ENCODE results near the gene KRTAP12-1.
"Not testable (repeated sequence)": the region's sequence is repeated elsewhere in the genome, so short reads cannot be mapped to it uniquely, and the experiment has no call there.

The KRTAP12-1 gene

DNA sequence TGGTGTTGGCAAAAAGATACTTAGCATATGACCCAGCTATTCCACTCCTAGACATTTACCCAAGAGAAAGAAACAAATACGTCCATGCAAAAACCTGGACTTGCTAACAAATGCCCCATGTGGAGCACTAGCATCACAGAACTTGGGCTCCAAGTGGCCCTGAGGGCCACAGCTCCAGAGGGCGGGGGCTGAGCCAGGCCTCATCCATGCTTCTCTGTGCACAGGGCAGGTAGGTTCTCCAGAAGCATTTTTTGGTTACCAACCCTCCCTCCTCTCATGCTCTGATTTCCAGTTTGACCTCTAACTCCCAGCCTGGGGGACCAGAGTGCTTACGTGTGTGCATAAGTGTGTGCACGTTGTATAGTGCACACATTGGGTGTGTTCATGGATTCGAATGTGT, 17.3 kb downstream of the KRTAP12-1 start:
- no peak for DNase-seq

DNA sequence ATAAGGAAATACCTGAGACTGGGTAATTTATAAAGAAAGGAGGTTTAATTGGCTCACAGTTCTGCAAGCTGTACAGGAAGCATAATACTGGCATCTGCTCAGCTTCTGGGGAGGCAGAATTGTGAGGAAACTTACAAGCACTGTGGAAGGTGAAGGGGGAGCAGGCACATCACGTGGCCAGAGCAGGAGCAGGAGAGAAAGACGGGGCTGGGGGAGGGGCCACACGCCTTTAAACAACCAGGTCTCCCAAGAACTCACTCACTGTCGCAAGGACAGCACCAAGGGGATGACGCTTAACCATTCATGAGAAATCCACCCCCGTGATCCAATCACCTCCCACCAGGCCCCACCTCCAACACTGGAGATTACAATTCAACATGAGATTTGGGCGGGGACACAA, 20.4 kb downstream of the KRTAP12-1 start:
- not testable (repeated sequence) for DNase-seq

DNA sequence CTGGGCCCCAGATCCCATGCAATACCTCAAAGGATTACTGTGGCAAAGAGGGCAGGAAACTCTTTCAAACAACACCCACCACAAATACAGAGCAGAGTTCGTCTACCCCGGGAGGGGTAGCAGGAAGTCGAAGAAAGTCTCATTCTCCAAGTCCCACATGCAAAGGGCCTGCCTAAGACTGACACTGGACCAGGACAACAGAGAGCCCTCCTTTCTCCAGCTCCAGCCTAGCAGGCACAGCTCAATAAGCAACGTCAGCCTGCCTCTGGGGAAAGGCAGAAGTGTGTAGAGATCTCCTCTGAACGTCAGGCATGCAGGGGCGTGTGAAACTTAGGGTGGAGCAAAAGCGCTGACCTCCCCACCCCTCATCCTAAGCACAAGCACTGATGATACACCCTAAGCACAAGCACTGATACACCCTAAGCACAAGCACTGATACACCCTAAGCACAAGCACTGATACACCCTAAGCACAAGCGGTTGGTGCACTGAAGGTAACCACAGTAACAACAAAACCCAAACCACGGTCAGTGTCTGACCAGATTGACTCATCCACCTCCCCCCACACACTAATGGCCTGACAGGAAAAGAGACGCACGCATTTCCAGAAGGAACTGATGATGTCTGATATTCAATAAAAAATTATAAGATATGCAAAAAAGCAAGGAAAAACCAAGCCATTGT, 22.9 kb downstream of the KRTAP12-1 start:
- DNase-seq, result peak; percentile 49

DNA sequence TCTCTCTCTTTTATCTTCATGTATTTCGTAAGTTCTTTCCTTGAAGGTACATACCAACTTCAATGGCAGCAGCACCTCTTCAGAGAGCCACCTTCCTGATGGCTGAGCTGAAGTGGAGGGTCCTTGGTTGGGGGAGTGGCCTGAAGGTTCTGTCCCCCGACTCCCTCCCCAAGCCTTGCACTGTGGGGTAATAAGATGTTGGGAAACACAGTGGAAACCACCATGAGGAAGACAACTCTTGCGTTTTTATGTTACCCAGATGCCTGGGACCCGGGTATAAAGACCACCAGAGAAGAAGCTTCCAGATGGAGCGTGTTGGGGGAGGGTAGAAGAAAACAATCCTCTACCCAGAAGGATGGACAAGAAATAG, 23.4 kb downstream of the KRTAP12-1 start:
- DNase-seq, result no peak

DNA sequence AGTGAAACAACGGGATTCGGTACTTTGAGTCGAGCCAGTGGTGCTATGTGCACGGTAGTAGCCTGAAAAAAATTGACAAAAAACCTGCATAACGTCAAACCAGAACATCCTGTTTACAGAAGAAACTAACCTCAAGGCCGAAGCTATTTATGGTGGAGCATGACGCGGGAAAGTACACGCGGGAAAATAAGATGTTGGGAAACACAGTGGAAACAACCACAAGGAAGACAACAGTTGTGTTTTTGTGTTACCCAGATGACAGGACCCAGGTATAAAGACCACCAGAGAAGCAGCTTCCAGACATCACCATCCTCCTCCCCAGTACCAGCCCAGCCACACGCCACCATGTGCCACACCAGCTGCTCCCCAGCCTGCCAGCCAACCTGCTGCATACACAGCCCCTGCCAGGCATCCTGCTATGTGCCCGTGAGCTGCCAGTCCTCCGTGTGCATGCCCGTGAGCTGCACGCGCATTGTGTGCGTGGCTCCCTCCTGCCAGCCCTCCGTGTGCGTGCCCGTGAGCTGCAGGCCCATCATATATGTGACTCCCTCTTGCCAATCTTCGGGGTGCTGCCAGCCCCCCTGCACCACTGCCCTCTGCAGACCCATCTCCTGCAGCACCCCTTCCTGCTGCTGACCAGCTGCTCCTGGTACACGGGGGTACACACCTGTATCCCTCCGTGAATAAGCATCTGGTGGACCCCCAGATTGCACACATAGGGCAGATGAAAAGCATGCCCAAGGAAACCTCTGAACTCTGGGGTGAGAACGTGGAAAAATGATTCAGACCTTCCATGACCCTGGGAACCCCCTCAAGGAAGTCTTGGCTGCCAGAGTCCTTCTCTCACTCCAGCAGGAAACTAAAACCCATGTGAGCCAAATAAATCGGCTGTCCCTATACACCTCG, 24.1 kb downstream of the KRTAP12-1 start, which contains the start of gene KRTAP12-3:
Gene KRTAP12-3 (plus strand): TSS at position 298 of the 906 bp plus-strand sequence. CDS start 48 bp downstream, at position 346.
- peak; percentile 85 for DNase-seq

DNA sequence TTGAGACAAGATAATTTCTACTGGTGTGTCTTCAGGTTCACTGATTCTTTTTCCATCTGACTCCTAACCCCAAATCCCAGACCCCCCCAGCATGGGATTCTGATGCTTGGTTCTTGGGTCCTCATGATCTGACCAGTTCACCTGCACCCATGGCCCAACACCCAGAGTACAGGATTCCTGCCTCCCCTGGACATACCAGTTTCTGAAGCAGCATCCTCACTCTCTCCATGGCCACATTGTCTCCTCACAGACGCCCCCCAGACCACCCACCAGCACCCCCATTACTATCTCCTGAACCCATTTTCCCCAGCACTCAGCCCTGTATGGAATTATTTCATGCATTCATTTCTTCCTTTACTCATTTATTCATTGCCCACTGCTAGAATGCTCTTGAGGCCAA, 25.1 kb downstream of the KRTAP12-1 start:
- no peak for DNase-seq

DNA sequence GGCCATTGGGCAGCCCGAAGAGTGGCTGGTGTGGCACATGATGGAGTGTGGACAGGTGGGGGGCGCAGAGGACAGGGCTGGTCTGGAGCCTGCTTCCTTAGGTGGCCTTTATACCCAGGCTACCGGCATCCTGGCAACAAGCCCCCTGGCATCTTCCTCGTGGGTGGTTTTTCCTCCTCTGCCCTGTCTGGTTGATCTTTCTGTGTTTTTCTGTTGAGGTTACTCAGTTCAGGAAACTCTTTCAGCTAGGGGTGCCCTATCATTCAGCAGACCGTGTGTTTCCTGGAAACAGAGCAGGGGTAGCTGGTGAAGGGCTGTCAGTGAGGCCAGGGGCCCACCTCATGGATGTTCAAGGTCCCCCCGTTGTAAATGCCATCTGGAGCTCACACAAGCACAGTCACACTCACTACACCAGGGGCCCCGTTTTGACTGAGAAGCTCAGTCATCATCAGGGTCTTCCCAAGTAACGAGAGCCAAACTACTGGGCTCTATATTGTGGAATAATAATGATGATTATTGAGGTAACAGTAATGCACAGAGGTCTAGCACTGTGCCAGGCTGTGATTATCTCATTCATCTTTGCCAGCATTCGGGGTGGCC, 27.3 kb downstream of the KRTAP12-1 start, which contains the start of gene KRTAP12-4:
Gene KRTAP12-4 (minus strand): TSS at position 84 of the 600 bp plus-strand sequence. CDS start 45 bp downstream, at position 39.
- peak; percentile 14 for DNase-seq

DNA sequence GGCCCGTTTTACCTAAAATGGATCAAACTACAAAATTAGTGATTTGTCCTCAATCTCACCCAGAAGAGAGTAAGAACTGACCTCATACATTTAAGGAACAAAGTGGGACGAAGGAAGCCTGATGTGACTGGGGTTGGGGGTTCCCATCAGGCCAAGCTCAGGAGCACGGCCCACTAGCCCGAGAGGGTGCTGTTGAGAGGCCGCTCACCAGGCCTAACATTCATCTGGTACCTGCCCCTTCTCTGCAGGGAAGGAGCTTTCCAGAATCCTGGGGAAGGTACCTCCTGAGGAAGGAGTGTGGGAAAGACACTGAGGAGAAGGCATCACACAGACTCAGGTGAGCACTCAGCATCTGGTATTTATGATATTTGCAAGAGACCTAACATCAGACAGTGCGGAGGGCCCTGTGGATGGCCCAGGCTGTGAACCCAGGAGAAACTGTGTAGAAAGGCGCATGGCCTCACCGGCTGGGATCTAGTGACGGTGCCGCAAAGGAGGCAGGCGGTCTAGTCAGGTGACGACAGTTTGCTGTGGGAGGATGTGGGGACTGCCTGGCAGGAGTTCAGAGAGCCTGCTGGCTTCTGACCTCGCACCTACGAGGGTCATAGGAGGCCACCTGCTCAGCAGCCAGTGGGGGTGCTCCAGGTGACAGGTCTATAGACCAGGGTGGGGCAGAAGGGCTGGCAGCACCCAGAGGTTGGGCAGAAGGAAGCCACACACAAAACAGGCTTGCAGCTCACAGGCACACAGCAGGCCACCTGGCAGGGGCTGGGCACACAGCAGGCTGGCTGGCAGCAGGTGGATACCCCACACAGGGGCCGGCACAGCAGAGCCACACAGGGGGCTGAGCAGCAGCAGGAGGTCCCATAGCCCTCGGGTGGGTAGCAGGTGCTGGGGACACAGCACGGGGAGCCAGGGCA, 28.0 kb downstream of the KRTAP12-1 start:
- DNase-seq, result peak; percentile 81

DNA sequence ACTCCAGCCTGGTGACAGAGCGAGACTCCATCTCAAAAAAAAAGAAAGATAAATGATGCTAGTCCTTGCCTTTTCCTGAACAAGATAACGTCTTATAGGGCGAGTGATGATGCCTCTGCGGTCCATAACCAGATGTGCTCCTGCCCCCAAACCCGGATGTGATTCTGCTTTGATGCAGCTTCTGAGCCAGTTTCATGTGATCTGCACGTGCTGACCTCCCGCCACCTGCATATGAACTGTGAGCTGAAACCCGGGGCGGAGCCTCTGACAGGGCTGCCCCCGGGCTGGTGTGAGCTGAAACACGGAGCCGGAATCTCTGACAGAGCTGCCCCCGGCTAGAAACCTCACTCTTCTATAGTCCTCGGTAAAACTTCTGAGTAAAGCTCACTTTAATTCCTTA, 28.8 kb downstream of the KRTAP12-1 start:
- DNase-seq, result no peak

DNA sequence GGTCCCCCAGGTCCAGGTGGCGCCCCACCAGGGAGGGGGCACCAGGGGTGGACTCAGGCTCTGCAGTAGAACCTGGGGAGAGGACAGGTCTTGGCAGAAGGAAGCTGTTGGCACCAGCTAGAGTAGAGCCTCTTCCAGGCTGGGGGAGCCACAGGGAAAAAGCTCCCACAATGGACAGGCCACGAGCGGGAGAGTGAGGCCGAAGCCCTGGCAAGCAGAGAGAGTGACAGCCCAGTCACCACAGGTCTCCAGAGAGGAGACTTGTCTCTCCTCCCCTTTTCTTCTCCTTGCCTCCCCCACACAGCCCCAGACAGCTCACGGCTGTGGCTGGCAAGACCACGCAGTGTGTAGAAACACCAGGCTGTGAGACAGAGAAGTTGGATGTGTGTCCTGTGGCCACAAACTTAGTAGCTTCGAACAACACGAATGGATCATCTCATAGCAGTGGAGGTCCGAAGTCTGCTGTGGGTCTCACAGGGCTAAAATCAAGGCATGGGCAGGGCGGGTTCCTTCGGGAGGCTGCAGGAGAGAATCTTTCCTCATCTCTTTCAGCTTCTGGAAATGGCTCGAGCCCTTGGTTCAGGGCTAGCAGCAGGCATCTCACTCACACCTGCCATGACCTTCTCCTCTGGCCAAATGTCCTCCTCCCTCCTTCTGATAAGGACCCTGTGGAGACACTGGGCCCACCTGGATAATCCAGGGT, 30.8 kb downstream of the KRTAP12-1 start:
- DNase-seq, result no peak

DNA sequence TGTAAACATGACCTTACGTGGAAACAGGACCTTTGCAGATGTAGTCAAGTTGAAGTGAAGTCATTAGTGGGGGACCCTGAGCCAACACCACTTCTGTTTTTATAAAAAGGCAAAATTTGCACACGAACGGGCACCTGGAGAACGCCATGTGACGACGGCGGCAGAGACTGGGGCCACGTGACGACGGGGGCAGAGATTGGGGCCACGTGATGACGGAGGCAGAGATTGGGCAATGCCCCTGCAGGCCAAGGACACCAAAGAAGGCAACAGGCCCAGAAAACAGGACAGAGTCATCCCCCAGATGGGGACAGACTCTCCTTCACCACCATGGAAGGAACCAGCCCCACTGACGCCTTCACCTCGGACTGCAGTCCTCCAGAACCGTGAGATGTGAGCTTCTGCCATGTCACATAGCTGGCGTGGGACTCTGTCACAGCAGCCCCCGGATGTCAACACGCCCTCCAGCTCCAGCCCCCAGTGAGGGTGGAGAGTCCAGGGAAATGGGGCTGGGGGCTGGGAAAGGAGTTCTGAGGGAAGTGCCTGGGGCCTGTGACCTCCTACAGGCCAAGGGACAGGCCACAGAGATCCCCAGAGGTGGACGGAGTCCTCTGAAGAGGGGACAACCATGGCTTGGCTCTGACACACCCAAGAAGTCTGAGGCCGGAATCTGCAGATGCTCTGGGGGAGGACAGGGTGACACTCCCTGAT, 31.5 kb downstream of the KRTAP12-1 start:
- DNase-seq, result no peak

DNA sequence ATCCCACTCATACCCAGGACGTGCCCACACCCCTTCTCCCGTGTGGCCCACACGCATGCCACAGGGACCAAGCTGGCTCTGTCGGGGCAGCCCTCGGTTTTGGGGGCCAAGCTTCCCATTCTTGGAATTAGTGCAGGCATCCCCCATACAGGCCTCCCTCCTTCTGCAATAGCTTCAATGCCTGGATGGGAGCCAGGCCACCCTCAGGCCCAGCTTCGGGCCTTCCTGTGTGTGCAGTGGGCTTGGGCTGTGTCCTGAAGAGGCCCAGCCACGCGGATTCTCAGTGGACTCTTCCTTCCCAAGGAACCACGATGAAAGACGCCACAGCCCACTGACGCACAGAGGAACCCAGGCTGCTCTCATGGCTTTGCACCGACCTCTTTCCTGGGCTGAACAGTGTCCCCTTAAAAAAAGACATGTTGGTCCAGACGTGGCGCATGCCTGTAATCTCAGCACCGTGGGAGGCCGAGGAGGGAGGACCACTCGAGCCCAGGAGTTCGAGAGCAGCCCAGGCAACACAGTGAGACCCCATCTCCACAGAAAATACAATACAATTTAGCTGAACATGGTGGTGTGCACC, 32.4 kb downstream of the KRTAP12-1 start:
- DNase-seq, result no peak

DNA sequence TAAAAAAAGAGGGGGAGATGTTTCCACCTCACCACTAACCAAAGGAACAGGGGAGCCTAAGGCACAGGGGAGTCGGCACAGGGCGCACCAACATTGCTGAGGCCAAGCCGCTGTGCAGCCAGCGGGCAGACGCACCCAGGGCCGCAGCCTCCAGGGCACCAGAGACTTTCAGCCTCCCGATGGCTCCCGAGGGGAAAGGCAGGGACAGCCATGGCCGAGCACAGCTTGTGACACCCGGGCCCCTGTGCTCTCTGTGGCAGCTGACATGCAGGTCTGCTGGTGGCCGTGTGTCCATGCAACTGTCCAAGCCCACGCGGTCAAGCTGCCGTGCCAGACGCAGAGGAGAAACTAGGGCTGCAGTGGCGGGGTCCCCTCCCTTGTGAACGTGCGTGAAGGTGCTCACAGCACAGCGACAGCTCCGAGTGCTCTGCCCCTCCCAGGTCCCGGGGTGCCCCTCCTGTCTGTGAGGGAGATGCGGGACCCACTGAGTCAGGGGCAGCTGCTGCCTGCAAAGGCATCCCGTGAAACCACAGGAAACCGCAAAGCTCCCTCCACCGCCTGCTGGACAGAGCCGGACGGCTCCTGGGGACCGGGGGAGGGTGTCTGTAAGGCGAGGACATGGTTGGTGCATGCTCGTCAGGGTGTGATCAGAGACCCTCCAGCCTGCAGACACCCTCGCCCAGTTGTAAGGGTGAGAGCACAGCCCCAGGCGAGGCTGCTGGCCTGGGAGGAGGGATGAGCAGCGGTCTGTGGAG, 33.2 kb downstream of the KRTAP12-1 start:
- no peak for DNase-seq

DNA sequence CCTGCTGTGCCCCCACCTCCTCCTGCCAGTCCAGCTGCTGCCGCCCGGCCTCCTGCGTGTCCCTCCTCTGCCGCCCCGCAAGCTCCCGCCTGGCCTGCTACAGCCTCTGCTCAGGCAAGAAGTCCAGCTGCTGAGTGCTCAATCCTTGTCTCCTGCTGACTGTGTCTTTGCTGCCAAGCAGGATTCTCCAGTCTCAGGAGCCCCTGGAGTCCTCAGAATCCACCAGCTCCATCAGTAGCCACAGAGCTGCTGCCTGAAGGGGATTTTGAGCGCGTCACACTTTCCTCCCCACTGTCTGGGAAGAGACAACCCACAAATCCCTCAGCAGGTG, 34.8 kb downstream of the KRTAP12-1 start:
- no peak for DNase-seq

DNA sequence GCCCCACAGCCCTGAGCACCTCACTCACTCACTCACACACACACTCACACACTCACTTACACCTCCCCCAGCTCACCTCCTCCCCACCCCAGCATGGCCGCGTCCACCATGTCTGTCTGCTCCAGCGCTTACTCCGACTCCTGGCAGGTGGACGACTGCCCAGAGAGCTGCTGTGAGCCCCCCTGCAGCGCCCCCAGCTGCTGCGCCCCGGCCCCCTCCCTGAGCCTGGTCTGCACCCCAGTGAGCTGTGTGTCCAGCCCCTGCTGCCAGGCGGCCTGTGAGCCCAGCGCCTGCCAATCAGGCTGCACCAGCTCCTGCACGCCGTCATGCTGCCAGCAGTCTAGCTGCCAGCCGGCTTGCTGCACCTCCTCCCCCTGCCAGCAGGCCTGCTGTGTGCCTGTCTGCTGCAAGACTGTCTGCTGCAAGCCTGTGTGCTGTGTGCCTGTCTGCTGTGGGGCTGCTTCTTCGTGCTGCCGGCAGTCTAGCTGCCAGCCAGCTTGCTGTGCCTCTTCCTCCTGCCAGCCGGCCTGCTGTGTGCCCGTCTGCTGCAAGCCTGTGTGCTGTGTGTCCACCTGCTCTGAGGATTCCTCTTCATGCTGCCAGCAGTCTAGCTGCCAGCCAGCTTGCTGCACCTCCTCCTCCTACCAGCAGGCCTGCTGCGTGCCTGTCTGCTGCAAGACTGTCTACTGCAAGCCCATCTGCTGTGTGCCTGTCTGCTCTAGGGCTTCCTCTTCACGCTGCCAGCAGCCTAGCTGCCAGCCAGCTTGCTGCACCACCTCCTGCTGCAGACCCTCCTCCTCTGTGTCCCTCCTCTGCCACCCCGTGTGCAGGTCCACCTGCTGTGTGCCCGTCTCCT, 35.4 kb downstream of the KRTAP12-1 start, which contains the start of gene KRTAP10-11:
Gene KRTAP10-11 (plus strand): TSS at position 49 of the 856 bp plus-strand sequence. CDS start 45 bp downstream, at position 94.
- DNase-seq, result not testable (repeated sequence)

DNA sequence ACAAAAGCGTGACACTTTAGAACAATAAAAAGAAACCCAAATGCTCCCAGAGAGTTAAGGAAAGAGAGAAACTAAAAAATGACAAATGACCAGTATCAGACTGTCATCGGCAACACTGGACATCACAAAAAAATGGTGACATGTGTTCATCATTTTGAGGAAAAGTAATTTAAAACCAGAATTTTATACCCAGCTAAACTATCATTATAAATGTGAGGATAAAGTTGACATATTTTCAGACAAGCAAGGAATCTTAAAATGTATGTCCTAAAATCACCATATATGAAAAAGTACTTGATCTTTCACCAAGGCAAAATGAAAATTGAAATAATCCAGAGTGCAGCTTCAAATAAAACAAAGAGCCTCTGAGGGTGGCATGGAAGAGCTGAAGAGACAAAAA, 37.1 kb downstream of the KRTAP12-1 start:
- no peak for DNase-seq

DNA sequence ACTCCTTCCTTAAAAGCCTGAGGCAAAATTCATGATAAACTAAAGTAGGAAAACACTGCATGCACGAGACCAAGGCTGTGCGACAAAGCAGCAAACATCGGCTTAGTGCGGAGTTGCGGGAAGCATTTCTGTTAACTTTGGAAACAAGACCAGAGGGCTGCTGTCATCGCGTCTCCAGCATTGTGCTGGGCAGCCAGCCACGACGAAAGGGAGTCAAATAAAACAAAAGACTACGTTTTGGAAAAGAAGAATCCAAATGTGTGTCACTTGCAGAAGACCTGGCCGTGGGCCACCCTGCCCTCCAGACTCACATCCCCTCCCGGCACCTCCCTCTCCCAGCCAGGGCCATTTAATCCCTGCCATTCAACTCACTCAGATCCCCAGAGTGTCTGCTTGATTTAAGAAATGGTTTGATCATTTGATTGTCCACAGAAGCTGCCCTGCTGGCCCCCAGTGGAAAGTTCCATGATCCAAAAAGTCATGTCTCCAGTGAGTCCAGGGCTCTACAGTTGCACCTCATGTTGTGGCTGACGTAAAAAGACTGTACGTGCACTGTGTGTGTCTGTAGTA, 38.1 kb downstream of the KRTAP12-1 start:
- no peak for DNase-seq

DNA sequence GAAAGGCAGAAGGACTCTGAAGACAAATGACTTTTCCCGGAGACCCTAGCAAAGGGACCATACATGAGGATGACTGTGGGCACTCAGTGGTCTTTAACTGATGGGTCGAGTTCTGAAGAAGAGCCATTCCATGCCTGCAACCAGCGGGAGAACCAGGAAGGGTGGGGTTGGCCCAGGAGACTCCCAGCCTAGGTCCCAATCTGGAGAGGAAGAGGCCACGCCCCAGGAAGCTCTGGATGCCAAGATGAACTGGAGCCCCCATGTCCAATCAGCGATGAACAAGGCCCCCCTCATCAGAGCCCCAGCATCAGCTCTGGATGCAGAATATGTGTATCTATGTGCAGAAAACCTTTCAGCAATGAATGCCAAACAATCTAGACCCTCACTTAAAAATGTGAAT, 41.2 kb downstream of the KRTAP12-1 start:
- no peak for DNase-seq

DNA sequence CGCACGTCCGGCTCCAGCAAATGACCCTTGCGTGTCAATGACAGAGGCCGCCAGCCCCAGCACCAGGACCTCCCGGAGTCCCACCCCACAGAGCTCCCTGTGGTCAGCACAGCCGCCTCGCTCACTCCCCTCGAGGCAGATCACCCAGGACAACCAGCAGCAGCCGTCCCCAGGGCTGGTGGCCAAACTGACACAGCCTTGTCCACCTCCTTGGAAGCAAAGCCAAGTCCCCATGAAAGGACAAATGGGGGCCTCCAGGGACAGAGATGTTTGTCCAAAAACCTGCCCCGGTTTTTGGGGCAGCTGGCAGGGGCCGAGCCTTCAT, 42.7 kb downstream of the KRTAP12-1 start:
- DNase-seq, result no peak
